AG10803 (cell line): ENCODE data around the gene TMEM92.

Experiments used
- DNase-seq: peaks from one replicate; pipeline ENCODE4 v3.0.0; 2010; ENCODE audit warnings: low read depth
- H3K4me3 ChIP-seq: 2 replicates; pipeline ENCODE4 v1.5.1; 2011; ENCODE audit warnings: mild to moderate bottlenecking, low read length, control low read depth
- CTCF ChIP-seq: conservative IDR thresholded peaks from 2 replicates; pipeline ENCODE4 v1.5.1; 2011; ENCODE audit warnings: mild to moderate bottlenecking, low read length, control low read depth, inconsistent platforms

The TMEM92 gene

GRCh38 chr17:50272711-50273653 lies 1.3 kb upstream of the TMEM92 start:
- peak; percentile 28 for TF ChIP-seq CTCF
- H3K4me3 ChIP-seq: peak overlapping the region; percentile 71
- DNase-seq: peak; percentile 67

GRCh38 chr17:50273654-50274040 lies 619 bp upstream of the TMEM92 start:
- no peak for DNase-seq
- H3K4me3 ChIP-seq: peak overlapping the region; percentile 48
- TF ChIP-seq CTCF: no peak

GRCh38 chr17:50274897-50275221 lies 593 bp downstream of the TMEM92 start:
- DNase-seq: no peak
- no peak overlapping the region for H3K4me3 ChIP-seq
- no peak for TF ChIP-seq CTCF

DNA sequence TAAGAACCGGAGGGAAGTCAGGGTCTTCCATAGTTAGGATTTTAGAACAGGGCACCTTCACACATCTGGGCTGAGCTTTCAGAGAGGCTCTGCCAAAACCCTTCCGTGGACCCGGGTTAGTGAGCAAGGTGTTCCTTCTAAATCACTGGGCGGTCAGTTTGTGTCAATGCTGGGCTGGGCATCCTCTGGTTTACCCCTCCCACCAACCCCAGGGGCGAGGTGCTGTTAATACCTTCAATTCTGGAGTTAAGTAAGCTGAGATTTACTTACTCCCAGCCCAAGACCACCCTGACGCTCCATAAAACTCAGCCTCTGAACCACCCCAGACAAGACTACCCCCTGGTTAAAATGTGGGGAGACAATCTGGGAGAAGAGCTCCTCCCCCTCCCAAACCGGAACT lies 1.0 kb downstream of the TMEM92 start:
- TF ChIP-seq CTCF: no peak
- no peak for DNase-seq
- H3K4me3 ChIP-seq: no peak overlapping the region

GRCh38 chr17:50276588-50277356 lies 2.5 kb downstream of the TMEM92 start:
- DNase-seq: no peak
- no peak overlapping the region for H3K4me3 ChIP-seq
- TF ChIP-seq CTCF: no peak

DNA sequence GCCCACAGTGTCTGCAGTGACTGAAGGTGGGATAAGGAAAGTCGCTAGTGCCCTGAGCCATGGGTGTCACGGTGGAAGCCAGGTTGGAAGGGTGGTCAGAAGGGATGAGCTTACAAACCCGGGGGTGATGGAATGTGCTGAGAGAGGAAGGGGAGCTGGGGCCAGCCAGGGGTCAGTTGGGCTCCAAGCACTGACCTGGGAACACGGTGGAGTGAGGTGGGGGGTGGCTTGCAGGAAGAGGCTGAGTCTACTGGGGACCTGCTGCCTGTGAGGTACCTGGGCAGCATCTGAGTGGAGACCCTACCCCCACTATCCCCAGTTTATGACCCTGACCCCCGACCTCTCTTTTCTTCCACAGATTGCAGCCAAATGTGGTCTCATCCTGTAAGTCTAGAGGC lies 3.1 kb downstream of the TMEM92 start:
- TF ChIP-seq CTCF: no peak
- no peak for DNase-seq
- no peak overlapping the region for H3K4me3 ChIP-seq
